Measurements from ENCODE around the gene SLC25A26. TPM values are rescaled to one million over a fixed set of nuclear protein-coding genes. Genes with fewer than 3 reads are reported as not detected.

Gene SLC25A26
- total RNA-seq, 1 donor from 2014 or later: 23.2 TPM

- TF ChIP-seq CTCF (IDR thresholded peaks at IDR 0.05): no peak
- CTCF ChIA-PET: no interaction called here
- Mint-ChIP-seq H3K27ac (no peak overlapping the region), H3K27me3 (no peaks in the 10 kb centered on the region), H3K9me3 (no peaks in the 10 kb centered on the region), H3K36me3 (ENCODE audit: low read depth) (peaks cover 37% of the 10 kb centered on the region), H3K4me1 (no peaks in the 10 kb centered on the region), H3K4me3 (no peak overlapping the region)
- POLR2A ChIA-PET: no interaction called here
- DNase-seq (no peak), ATAC-seq (ENCODE audit: low read depth) (no peak)
- intact Hi-C loops (cut with micrococcal nuclease): no loop called here
These were observed 145.9 kb downstream of the SLC25A26 start for GRCh38 chr3:66366747-66367146.

GRCh38 chr3:66367979-66368378, 147.2 kb downstream of the SLC25A26 start:
- no peaks in the 10 kb centered on the region for H3K4me1 Mint-ChIP-seq
- no peak overlapping the region for H3K27ac Mint-ChIP-seq
- H3K9me3 Mint-ChIP-seq: no peaks in the 10 kb centered on the region
- H3K27me3 Mint-ChIP-seq: no peaks in the 10 kb centered on the region
- no peak for TF ChIP-seq CTCF (IDR thresholded peaks at IDR 0.05)
- intact Hi-C loops (cut with micrococcal nuclease): no loop called here
- peaks cover 38% of the 10 kb centered on the region for H3K36me3 Mint-ChIP-seq (ENCODE audit: low read depth)
- CTCF ChIA-PET: no interaction called here
- no peak overlapping the region for H3K4me3 Mint-ChIP-seq
- ATAC-seq (ENCODE audit: low read depth) (no peak), DNase-seq (no peak)
- POLR2A ChIA-PET: no interaction called here

GRCh38 chr3:66370179-66370578, 149.4 kb downstream of the SLC25A26 start:
- ChIA-PET CTCF (no interaction called here), POLR2A (no interaction called here)
- no peaks in the 10 kb centered on the region for H3K9me3 Mint-ChIP-seq
- H3K27ac Mint-ChIP-seq: no peak overlapping the region
- no peaks in the 10 kb centered on the region for H3K27me3 Mint-ChIP-seq
- H3K4me1 Mint-ChIP-seq: no peaks in the 10 kb centered on the region
- TF ChIP-seq CTCF (IDR thresholded peaks at IDR 0.05): no peak
- ATAC-seq (ENCODE audit: low read depth) (no peak), DNase-seq (no peak)
- H3K4me3 Mint-ChIP-seq: no peak overlapping the region
- intact Hi-C loops (cut with micrococcal nuclease): no loop called here
- H3K36me3 Mint-ChIP-seq (ENCODE audit: low read depth): peaks cover 53% of the 10 kb centered on the region

DNA sequence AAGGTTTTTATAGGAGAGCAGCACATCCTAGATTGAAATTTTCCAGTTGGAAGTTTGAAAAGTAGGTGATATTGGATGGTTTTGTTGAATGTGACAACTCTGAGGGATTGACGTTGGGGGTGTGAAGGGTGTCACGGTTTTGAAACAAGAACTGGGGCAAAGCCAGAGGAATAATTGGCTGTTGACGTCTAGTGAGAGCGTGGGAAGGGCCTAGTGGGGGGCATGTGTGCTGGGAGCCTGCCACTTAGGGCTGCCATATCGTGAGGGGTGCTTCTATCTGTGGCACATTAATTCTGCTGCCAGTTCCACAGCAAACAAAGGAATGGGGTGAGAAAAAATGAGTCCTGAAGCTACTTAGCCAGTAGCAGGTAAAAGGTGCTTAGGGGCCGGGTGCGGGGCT, 150.6 kb downstream of the SLC25A26 start:
- TF ChIP-seq CTCF (IDR thresholded peaks at IDR 0.05): no peak
- Mint-ChIP-seq H3K27me3 (no peaks in the 10 kb centered on the region), H3K4me1 (no peaks in the 10 kb centered on the region), H3K9me3 (no peaks in the 10 kb centered on the region), H3K4me3 (no peak overlapping the region), H3K27ac (no peak overlapping the region), H3K36me3 (ENCODE audit: low read depth) (peaks cover 61% of the 10 kb centered on the region)
- intact Hi-C loops (cut with micrococcal nuclease): no loop called here
- ATAC-seq (ENCODE audit: low read depth) (no peak), DNase-seq (no peak)
- ChIA-PET POLR2A (no interaction called here), CTCF (no interaction called here)

GRCh38 chr3:66372681-66373350, 152.0 kb downstream of the SLC25A26 start:
- no peak overlapping the region for H3K4me3 Mint-ChIP-seq

More at GRCh38 chr3:66372681-66373350, 152.0 kb downstream of the SLC25A26 start:
- ChIA-PET POLR2A (no interaction called here), CTCF (no interaction called here)
- Mint-ChIP-seq H3K9me3 (no peaks in the 10 kb centered on the region), H3K27me3 (no peaks in the 10 kb centered on the region), H3K27ac (no peak overlapping the region), H3K4me1 (no peaks in the 10 kb centered on the region), H3K36me3 (ENCODE audit: low read depth) (peaks cover 74% of the 10 kb centered on the region)
- no peak for ATAC-seq (ENCODE audit: low read depth)
- DNase-seq: no peak
- no peak for TF ChIP-seq CTCF (IDR thresholded peaks at IDR 0.05)
- intact Hi-C loops (cut with micrococcal nuclease): loop anchor here (1.0 kb wide), 1 partner anchor 97 kb away; no protein-coding TSS in a partner anchor

Measured in activated B cell treated with CpG ODN at 0.5 μM for 24 hours (primary cell).